ENCODE measurements around the gene RIMKLB. TPM values are rescaled to one million over a fixed set of nuclear protein-coding genes. Genes with fewer than 3 reads are reported as not detected.

RIMKLB gene
- total RNA-seq, 1 donor from 2014 or later, result 55.7 TPM

- H3K4me1 Mint-ChIP-seq (ENCODE audit: low read depth, unreplicated experiment), result peaks cover 24% of the 10 kb centered on the region
Observed at GRCh38 chr12:8697120-8697475, 693 bp upstream of the RIMKLB start.

GRCh38 chr12:8698132-8698851 is 501 bp downstream of the RIMKLB start:
- peak; percentile 60 for DNase-seq
- no peak for TF ChIP-seq CTCF (IDR thresholded peaks at IDR 0.05; ENCODE audit: partially characterized antibody, unreplicated experiment)
- H3K9me3 Mint-ChIP-seq (ENCODE audit: unreplicated experiment), result peaks cover 4% of the 10 kb centered on the region
- peak overlapping the region; percentile 92 for H3K4me3 Mint-ChIP-seq (ENCODE audit: unreplicated experiment)
- no peaks in the 10 kb centered on the region for H3K36me3 Mint-ChIP-seq (ENCODE audit: unreplicated experiment)
- peaks cover 14% of the 10 kb centered on the region for H3K4me1 Mint-ChIP-seq (ENCODE audit: low read depth, unreplicated experiment)
- peak overlapping the region; percentile 82 for H3K27ac Mint-ChIP-seq (ENCODE audit: unreplicated experiment)
- H3K27me3 Mint-ChIP-seq (ENCODE audit: unreplicated experiment), result no peaks in the 10 kb centered on the region

More at GRCh38 chr12:8697120-8697475, 693 bp upstream of the RIMKLB start:
- no peak for TF ChIP-seq CTCF (IDR thresholded peaks at IDR 0.05; ENCODE audit: partially characterized antibody, unreplicated experiment)
- peak overlapping the region; percentile 97 for H3K4me3 Mint-ChIP-seq (ENCODE audit: unreplicated experiment)
- H3K9me3 Mint-ChIP-seq (ENCODE audit: unreplicated experiment), result peaks cover 4% of the 10 kb centered on the region
- no peaks in the 10 kb centered on the region for H3K36me3 Mint-ChIP-seq (ENCODE audit: unreplicated experiment)
- DNase-seq, result no peak
- H3K27me3 Mint-ChIP-seq (ENCODE audit: unreplicated experiment), result no peaks in the 10 kb centered on the region
- peak overlapping the region; percentile 95 for H3K27ac Mint-ChIP-seq (ENCODE audit: unreplicated experiment)

GRCh38 chr12:8698879-8699278 is 1.1 kb downstream of the RIMKLB start:
- Mint-ChIP-seq H3K36me3 (ENCODE audit: unreplicated experiment) (no peaks in the 10 kb centered on the region), H3K27me3 (ENCODE audit: unreplicated experiment) (no peaks in the 10 kb centered on the region), H3K27ac (ENCODE audit: unreplicated experiment) (peak overlapping the region; percentile 50), H3K9me3 (ENCODE audit: unreplicated experiment) (peaks cover 4% of the 10 kb centered on the region), H3K4me3 (ENCODE audit: unreplicated experiment) (peak overlapping the region; percentile 92), H3K4me1 (ENCODE audit: low read depth, unreplicated experiment) (peaks cover 14% of the 10 kb centered on the region)
- DNase-seq, result no peak
- no peak for TF ChIP-seq CTCF (IDR thresholded peaks at IDR 0.05; ENCODE audit: partially characterized antibody, unreplicated experiment)

DNA sequence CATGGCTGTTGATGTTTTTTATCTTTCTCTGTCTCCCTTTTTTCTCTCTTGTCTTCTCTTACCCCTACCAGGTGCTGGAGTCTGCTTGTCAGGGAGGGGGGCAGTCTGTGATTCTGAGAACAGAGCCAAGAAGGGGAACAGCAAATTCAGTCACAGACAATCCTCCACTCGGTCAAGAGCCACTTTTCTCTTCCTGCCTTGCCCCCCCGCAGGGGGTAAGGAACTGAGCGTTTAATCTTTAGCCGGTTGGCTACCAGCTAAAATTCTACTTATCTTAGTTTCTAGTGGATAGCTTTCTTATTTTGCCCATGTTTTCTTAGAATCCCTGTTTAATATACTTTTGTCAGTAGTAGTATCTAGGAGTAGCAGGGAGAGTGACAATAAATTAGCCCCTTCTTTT is 1.9 kb downstream of the RIMKLB start:
- Mint-ChIP-seq H3K4me1 (ENCODE audit: low read depth, unreplicated experiment) (peaks cover 14% of the 10 kb centered on the region), H3K27me3 (ENCODE audit: unreplicated experiment) (no peaks in the 10 kb centered on the region), H3K4me3 (ENCODE audit: unreplicated experiment) (peak overlapping the region; percentile 77), H3K27ac (ENCODE audit: unreplicated experiment) (no peak overlapping the region), H3K36me3 (ENCODE audit: unreplicated experiment) (no peaks in the 10 kb centered on the region), H3K9me3 (ENCODE audit: unreplicated experiment) (peaks cover 4% of the 10 kb centered on the region)
- TF ChIP-seq CTCF (IDR thresholded peaks at IDR 0.05; ENCODE audit: partially characterized antibody, unreplicated experiment), result no peak
- DNase-seq, result no peak

- Mint-ChIP-seq H3K9me3 (ENCODE audit: unreplicated experiment) (peaks cover 4% of the 10 kb centered on the region), H3K27ac (ENCODE audit: unreplicated experiment) (no peak overlapping the region), H3K27me3 (ENCODE audit: unreplicated experiment) (no peaks in the 10 kb centered on the region), H3K36me3 (ENCODE audit: unreplicated experiment) (no peaks in the 10 kb centered on the region), H3K4me1 (ENCODE audit: low read depth, unreplicated experiment) (peaks cover 14% of the 10 kb centered on the region), H3K4me3 (ENCODE audit: unreplicated experiment) (no peak overlapping the region)
- DNase-seq, result no peak
- TF ChIP-seq CTCF (IDR thresholded peaks at IDR 0.05; ENCODE audit: partially characterized antibody, unreplicated experiment), result no peak
Observed at GRCh38 chr12:8701046-8701660, 3.4 kb downstream of the RIMKLB start.

All from glutamatergic neuron (in vitro differentiated cells).